Suppressor macrophage treated with lipopolysaccharide for 1 hour (primary cell): Measurements from ENCODE around the gene DUOXA1.

Source experiments
- DNase-seq, 3 donors: peaks; one replicate each; pipeline ENCODE4 v3.0.0-alpha.2; 2020 to 2022

Gene DUOXA1

DNA sequence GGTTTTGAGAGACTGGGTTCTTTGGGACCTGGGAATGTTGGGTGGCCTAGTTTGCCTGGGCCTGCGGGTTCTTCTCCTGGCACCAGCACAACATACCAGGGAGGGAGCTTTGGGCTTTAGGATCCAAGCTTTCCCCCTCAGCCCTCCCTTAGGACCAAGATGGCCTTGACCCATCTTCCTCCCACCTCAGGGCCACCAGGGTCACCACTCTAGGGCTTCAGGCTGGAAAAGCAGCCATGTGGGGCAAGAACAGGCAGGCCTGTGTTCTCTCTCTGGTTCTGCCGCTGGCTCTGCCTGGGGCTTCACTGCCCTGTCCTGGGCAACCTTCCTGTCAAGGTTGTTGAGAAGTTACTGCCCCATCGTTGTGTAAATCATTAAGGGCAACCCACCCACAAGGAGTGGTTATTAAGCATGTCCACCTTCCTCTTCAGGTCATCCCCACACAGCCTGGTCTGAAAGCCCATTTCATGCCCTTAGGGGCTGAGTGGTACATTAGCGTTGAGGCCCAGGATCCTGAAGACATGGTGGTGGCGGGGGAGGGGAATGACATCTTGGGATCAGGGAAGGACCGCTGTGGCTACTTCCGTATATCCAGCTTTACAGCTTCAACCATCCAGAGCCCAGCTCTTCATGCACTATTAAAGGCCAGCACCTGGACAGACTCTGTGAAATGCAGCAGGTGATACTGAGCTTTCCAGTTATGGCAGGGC, 767 bp upstream of the DUOXA1 start:
- no peak for DNase-seq

DNA sequence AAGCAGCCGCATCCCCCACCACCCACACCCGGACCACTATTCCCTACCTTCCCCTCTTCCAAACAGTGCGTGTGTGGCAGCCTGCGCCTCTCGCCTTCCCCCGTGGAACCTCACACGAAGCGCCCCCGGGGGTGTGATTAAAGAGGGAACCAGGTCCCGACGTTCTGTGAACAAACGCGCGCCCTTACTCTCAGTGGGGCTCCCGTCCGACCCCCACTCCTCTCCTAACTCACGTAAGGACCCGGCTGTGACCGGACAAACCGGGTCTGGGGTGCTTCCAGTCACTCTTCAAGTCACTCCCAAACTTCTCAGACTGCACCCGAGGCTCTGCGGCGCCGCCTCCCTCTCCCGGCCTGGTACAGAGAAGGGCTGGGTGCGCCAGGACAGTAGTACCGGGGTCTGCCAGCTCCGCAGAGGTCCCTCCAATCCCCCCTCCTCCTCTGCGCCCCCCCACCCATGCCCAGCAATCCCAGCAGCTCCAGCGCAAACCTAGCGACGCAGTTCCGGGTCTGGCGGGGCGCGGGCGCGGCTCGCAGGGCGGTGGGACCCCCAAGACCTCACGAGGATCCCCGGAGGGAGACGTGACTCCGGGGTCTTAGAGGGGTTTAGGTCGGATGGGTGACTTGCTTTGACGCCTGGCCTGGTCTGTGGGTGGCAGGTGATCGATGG, 574 bp downstream of the DUOXA1 start:
- DNase-seq = no peak

- peak; percentile 59 to 69 (median 66) for DNase-seq
Measured at GRCh38 chr15:45126535-45127158, 3.0 kb downstream of the DUOXA1 start.

DNA sequence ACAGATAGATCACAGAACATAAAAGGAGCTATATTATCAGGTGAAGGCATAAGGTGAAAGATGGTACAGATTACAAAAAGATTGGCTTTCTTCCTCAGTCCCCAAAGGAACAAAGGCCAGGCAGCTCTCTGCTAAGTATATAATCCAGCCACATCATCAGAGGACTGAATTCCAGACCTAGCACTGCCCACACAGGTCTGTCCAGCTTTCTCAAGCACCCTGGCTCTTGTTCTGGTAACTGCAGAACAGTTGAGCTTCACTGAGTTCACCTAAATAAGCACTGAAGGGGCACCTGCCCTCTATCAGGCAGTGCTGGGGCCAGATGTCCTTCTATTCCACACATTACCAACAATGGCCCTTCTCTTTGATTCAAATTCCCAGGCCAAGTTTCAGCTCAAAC, 6.3 kb downstream of the DUOXA1 start:
- DNase-seq = no peak

DNA sequence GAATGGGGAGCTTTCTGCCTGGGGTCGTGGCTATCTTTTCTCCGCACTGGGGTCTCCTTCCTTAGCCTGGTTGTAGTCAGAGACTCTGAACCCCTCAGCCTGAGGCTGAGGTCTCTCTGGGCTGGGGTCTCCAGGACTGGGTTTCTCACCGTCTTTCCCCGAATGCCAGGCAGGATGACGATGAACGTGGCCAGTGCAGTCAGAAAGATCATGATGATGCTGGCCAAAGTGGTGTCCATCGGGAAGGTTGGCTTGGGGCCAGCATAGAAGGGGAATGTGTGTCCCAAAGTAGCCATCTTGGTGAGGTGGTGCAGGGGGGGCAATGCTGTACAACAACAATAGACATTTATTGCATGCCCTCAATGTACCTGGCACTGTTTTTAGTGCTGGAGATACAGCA, 7.0 kb downstream of the DUOXA1 start:
- DNase-seq = no peak

DNA sequence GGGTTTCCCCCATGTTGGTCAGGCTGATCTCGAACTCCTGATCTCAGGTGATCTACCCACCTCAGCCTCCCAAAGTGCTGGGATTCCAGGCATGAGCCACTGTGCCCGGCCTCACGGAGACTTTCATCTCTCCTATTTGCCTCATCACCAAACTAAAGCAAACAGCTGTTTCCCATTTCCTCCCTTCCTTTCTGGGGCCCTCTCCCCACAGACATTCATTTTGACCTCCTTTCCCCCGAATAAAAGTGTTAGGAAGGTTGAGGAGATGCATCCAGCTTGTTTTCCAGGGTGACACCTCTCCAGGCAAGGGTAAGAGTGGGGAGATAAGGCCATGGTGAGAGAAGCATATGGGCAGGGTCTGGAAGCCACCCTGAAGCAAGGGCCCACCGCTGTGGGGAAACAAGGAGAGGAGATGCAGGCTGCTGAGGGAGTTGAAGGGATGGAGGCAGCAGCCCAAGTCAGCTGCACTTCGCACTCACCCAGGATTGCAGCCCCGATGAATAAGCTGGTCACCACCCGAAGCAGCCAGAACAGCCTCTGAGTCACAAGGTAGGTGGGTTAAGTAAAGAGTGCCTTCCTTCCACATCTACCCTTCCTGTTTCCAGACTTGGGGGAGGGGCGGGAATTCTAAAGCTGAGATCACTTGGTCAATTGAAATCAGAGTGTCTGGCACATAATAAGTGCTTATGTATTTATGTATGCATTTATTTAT, 7.8 kb downstream of the DUOXA1 start:
- DNase-seq = peak; percentile 88 to 93 (median 89)

DNA sequence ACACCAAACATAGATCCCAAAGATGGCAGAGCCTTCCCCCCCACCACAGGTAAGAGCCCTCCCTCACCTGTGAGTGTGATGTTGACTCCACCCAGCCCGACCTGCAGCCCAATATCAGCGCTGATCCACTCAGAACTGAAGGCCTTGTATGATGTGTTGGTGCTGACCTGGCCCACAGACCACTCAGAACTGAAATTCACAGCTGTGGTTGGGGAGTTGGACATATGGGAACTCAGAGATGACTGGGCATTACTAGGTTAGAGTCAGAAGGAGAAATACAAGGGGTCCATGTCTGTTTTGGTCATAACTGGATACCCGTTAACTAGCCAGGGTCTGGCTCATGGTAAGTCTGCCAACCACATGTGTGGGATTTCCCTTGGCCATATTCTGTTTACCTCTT, 8.7 kb downstream of the DUOXA1 start:
- no peak for DNase-seq

DNA sequence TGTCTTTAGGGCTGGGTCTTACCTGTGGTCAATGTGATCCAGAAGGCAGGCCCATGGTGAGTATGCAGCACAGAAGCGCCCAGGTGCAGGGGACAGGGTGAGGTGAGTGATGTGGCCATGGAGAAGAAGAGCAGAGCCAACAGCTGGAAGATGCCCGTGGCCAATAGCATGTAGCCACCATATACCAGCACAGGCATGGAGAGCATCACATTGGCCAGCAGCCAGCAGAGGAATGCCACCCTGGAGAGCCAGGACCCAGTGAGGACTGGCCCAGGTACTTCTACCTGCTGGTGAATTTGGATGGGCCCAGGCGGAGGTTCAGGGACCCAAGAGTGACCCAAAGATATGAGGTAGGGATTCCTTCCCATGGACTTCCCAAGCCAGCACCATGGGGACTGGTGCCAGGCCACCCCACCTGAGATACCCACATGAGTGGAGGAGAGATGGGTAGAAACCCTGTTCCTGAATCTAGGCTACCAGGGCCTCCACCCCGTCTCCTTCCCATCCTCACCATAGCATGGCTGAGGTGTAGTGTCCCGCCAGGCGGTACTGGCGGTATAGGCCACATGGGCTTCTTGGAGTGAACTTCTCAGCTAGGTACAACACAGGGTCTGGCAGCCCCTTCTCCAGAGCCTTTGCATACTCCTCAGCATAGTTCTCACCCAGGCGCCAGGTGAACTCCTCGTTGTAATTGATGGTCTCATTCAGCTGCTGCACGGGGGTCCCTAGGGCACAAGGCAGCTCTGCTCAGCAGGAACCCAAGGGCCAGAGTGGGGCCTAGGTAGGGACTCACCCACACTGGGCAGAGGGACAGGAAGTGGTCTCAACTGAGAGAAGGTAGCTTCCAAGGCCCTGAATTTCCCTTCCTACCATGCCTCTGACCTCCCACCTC, 9.4 kb downstream of the DUOXA1 start:
- no peak for DNase-seq

- DNase-seq = no peak
Measured at GRCh38 chr15:45118996-45119395, 10.7 kb downstream of the DUOXA1 start.

- peak; percentile 90 to 94 (median 92) for DNase-seq
Measured at GRCh38 chr15:45118131-45118588, 11.5 kb downstream of the DUOXA1 start.

DNA sequence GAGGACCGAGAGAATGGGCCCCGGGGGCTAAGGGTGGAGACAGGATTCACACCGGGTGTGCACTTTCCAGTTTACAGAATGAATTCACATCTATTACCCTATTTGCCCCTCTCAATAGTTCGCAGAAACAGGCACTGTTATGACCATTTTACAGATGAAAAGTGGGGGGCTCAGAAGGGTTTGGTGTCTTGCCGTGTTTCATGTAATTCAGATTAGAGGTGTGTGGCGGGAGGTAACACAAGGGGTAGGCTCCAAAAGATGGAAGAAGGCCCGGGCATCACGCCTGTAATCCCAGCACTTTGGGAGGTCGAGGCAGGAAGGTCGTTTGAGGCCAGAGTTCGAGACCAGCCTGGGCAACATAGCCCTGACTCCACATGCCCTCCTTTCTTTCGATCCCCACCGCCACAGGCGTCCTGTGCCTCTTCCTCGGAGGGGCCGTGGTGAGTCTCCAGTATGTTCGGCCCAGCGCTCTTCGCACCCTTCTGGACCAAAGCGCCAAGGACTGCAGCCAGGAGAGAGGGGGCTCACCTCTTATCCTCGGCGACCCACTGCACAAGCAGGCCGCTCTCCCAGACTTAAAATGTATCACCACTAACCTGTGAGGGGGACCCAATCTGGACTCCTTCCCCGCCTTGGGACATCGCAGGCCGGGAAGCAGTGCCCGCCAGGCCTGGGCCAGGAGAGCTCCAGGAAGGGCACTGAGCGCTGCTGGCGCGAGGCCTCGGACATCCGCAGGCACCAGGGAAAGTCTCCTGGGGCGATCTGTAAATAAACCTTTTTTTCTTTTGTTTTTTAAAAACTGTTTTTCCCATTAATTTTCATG, 12.2 kb downstream of the DUOXA1 start:
- no peak for DNase-seq

DNA sequence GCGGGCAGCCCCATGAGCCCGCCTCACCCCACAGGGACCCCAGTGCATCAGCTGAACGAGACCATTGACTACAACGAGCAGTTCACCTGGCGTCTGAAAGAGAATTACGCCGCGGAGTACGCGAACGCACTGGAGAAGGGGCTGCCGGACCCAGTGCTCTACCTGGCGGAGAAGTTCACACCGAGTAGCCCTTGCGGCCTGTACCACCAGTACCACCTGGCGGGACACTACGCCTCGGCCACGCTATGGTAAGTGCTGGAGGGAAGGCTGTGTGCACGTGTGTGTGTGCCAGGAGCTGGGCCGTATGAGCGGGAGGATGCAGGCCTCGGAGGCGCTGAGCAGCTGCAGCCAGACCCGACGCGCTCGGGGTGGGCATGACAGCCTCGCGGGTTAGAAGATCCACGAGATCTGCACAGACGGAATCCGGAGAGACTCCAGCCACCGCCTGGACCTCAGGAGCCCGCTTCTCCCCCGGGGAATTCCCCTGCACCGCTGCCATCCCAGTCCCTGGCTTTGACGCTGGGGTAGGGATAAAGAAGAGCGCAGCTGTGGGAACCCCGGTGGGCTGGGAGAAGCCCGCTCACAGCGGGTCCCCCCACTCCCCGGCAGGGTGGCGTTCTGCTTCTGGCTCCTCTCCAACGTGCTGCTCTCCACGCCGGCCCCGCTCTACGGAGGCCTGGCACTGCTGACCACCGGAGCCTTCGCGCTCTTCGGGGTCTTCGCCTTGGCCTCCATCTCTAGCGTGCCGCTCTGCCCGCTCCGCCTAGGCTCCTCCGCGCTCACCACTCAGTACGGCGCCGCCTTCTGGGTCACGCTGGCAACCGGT, 13.0 kb downstream of the DUOXA1 start:
- peak in 1 of 3 donors; percentile 22 for DNase-seq

- no peak for DNase-seq
Measured at GRCh38 chr15:45116006-45116481, 13.6 kb downstream of the DUOXA1 start.

DNA sequence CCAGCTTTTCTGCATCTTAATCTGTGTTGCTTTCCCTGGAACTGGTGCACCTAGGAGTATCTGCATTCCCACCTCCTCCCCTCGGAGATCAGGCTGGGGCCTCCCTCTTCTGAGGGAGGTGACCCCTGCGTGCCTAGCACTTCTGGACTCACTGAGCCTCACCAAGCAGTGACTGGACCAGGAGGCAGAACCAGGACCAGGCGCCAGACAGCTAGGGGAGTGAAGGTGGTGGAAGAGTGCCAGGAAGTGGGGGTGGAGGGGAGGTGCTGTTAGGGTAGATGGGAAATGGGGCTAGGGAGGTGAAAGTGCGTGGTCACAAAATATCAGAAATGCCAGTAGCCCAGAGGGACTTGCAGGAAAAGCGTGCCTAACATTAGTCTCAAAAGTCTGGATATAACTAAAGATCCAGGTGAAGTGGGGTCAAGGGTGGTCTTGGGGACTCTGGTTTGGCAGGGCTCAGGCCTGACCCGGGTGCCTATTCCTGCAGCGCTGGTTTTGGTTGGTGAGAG, 14.3 kb downstream of the DUOXA1 start:
- DNase-seq = no peak

GRCh38 chr15:45114751-45115085, 15.0 kb downstream of the DUOXA1 start:
- no peak for DNase-seq

- DNase-seq = no peak
Measured at GRCh38 chr15:45114076-45114750, 15.5 kb downstream of the DUOXA1 start, which contains the start of the genes DUOX2 and DUOXA2. Gene DUOX2, minus strand, starts transcription at chr15:45114172. Its CDS starts 761 bp downstream, at chr15:45113411. Gene DUOXA2, plus strand, starts transcription at chr15:45114326. Its CDS starts 280 bp downstream, at chr15:45114606.

GRCh38 chr15:45113380-45113990, 16.2 kb downstream of the DUOXA1 start:
- no peak for DNase-seq

GRCh38 chr15:45112591-45113379, 16.9 kb downstream of the DUOXA1 start:
- no peak for DNase-seq
